ENCODE data around the gene RNF128.

Gene RNF128

GRCh38 chrX:106726485-106727437 is at the start of gene RNF128:
TSS of gene RNF128 (plus strand) at chrX:106726701. CDS start at chrX:106726914, 213 bp downstream.
- DNase-seq (ENCODE audit: low spot score): peak; percentile 4

DNA sequence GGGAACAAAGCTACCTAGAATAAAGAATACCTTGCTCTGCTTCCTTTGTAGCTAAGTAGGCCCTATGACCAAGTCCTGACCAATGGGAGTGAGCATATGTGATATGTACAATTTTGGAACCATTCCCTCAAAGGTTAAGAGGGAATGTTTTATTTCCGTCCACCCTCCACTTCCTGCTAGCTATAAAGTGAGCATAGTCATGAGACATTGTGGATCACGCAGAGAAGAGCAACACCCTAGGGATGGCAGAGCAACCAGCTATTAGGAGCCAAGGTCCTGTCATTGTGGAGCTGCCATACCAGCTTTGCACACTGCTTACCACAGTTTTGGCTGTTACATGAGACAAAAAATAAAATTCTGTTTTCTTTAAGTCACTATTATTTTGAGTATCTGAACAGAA is 45.8 kb upstream of the RNF128 start:
- DNase-seq (ENCODE audit: low spot score): no peak

- no peak for DNase-seq (ENCODE audit: low spot score)
Measured at GRCh38 chrX:106684207-106684606, 42.3 kb upstream of the RNF128 start.

GRCh38 chrX:106692425-106693065 is 34.0 kb upstream of the RNF128 start:
- DNase-seq (ENCODE audit: low spot score): no peak

GRCh38 chrX:106696502-106696901 is 30.0 kb upstream of the RNF128 start:
- DNase-seq (ENCODE audit: low spot score): no peak

GRCh38 chrX:106698693-106699092 is 27.8 kb upstream of the RNF128 start:
- DNase-seq (ENCODE audit: low spot score): no peak

- no peak for DNase-seq (ENCODE audit: low spot score)
Measured at GRCh38 chrX:106702636-106703035, 23.9 kb upstream of the RNF128 start.

- no peak for DNase-seq (ENCODE audit: low spot score)
Measured at GRCh38 chrX:106706466-106706865, 20.0 kb upstream of the RNF128 start.

- DNase-seq (ENCODE audit: low spot score): no peak
Measured at GRCh38 chrX:106707771-106708454, 18.6 kb upstream of the RNF128 start.

GRCh38 chrX:106710771-106711170 is 15.7 kb upstream of the RNF128 start:
- DNase-seq (ENCODE audit: low spot score): no peak

DNA sequence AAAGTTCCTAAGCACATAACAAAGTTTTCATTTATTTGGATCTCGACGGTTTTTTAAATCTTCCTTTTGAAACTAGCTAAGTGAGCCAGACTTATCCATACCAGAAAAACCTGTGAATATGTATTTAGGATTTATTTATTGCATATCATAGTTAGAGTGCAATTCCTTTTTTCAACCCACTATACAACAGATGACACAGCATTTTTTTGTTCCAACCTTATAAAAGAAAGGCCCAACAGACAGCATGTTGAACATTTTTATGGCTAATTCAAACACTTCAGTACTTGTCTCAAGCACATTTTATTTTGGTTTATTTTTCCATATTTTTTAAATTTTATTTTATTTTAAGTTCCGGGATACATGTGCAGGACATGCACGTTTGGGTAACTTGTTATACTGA is 15.1 kb upstream of the RNF128 start:
- no peak for DNase-seq (ENCODE audit: low spot score)

GRCh38 chrX:106716004-106716403 is 10.5 kb upstream of the RNF128 start:
- no peak for DNase-seq (ENCODE audit: low spot score)

GRCh38 chrX:106716463-106716862 is 10.0 kb upstream of the RNF128 start:
- DNase-seq (ENCODE audit: low spot score): no peak

- DNase-seq (ENCODE audit: low spot score): no peak
Measured at GRCh38 chrX:106718709-106719108, 7.8 kb upstream of the RNF128 start.

DNA sequence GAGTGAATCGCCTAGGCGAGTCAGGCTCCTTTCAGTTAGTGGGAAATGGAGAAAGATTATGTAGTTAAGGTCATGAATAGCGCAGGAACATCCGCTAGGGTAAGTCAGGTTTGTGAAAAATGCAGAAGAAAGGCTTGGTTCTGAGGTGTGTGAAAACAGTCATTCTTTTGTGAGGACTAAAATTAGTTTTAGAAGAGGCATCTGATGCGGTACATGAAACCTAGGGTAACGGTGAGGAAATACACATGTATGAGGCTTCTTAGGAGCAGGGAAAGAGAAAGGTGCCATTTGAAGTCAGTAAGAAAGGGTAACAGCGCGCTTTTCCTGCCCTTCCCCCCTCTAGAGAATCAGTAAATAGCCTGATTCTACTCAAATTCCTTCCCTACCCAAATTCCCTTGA is 570 bp upstream of the RNF128 start:
- DNase-seq (ENCODE audit: low spot score): no peak

GRCh38 chrX:106728337-106728736 is 1.8 kb downstream of the RNF128 start:
- DNase-seq (ENCODE audit: low spot score): no peak

DNA sequence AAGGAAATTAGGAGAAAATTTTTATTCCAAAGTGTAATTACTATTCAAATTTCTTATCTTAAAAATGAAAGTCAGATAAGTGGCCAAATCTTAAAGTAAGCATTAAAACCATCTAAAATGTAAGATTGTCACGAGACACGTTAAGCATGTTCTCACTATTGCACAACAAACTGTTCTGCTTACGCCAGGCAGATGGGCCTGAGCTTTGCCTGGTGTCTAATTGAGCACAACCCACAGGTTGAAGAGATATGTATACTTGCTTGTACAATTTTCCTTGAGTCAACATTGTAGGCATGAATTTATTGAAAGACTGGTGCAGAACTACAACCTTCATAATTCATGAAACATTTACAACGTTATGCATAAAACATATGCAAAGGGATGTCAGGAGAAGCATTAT is 3.9 kb downstream of the RNF128 start:
- no peak for DNase-seq (ENCODE audit: low spot score)

DNA sequence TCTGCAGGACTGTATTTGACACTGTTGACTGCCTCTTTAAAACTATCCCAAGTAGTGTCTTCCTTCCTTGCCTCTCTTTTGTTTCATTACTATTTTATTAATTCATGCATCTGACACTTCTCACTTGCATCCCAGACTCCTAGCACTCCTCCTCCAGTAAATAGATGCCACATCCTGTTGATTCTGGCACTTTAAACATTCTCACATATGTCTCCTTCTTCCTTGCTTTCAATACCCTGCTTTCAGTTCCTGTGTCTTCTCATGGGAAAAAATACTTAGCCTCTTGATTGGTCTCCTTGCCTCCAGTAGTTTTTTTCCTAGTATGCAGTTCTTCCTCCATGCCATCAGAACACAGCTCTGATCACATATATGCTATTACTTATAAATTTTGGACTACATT is 5.1 kb downstream of the RNF128 start:
- DNase-seq (ENCODE audit: low spot score): no peak

- DNase-seq (ENCODE audit: low spot score): no peak
Measured at GRCh38 chrX:106734827-106735226, 8.3 kb downstream of the RNF128 start.

- DNase-seq (ENCODE audit: low spot score): no peak
Measured at GRCh38 chrX:106740193-106740780, 13.8 kb downstream of the RNF128 start.

DNA sequence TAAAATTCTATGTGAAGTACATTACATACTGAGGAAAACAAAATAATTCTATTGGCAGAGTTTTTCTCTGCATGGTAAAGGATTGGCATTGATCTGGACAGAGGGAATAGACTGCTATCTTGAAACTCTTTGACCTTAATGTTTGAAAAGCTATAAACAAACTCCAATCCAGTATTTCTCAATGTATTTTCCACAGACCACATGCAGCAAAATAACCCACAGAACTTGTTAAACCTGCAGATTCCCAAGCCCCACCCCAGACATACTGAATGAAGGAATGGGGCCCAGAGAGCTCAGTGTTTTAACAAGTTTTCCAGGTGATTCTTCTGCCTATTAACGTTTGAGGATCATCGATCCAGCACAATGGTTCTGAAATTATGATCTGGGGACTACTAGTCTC is 15.7 kb downstream of the RNF128 start:
- DNase-seq (ENCODE audit: low spot score): no peak

DNA sequence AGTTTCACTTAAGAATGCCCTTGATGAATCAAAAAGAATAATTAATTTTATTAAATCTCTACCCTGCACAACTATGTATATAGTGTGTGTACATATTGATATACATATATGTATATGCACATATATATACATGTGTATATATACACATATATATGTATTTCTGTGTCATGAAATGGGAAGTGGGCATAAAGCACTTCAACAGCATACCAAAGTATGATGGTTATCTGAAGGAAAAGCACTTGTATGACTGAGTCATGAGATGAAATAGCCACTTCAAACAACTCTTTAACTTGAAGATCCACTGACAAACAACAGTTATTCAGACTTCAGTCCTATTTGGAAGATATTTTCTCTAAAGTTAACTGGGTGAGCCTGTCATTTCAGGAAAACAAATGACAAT is 16.3 kb downstream of the RNF128 start:
- DNase-seq (ENCODE audit: low spot score): no peak

Data from activated CD4-positive, alpha-beta T cell treated with anti-CD3 and anti-CD28 coated beads, Interleukin-2, Interleukin-4, amounts not matched to agents 100 ng/mL and 50 ng/mL, durations not matched to agents 16 hours and 8 hours (primary cell).